Measurements from ENCODE around the gene RPL35A.
A peak's percentile ranks its signal among the peaks of the same experiment; 100 is the strongest.

RPL35A gene

GRCh38 chr3:197940745-197941384, 9.1 kb upstream of the RPL35A start:
- TF ChIP-seq, protein P1, sequence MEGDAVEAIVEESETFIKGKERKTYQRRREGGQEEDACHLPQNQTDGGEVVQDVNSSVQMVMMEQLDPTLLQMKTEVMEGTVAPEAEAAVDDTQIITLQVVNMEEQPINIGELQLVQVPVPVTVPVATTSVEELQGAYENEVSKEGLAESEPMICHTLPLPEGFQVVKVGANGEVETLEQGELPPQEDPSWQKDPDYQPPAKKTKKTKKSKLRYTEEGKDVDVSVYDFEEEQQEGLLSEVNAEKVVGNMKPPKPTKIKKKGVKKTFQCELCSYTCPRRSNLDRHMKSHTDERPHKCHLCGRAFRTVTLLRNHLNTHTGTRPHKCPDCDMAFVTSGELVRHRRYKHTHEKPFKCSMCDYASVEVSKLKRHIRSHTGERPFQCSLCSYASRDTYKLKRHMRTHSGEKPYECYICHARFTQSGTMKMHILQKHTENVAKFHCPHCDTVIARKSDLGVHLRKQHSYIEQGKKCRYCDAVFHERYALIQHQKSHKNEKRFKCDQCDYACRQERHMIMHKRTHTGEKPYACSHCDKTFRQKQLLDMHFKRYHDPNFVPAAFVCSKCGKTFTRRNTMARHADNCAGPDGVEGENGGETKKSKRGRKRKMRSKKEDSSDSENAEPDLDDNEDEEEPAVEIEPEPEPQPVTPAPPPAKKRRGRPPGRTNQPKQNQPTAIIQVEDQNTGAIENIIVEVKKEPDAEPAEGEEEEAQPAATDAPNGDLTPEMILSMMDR (IDR thresholded peaks at IDR 0.05; ENCODE audit: extremely low read depth, insufficient read depth, missing control alignments) = no peak
- in situ Hi-C loops (cut with MboI; ENCODE audit: low pct_unique_long_range_greater_than_20kb, low sequenced_read_pairs, unreplicated experiment) = no loop called here
- no peak for DNase-seq (ENCODE audit: low spot score)

- peak; percentile 57 for DNase-seq (ENCODE audit: low spot score)
- TF ChIP-seq, protein P1 (IDR thresholded peaks at IDR 0.05; ENCODE audit: extremely low read depth, insufficient read depth, missing control alignments) = peak; percentile 70
- in situ Hi-C loops (cut with MboI; ENCODE audit: low pct_unique_long_range_greater_than_20kb, low sequenced_read_pairs, unreplicated experiment) = no loop called here
Observed at GRCh38 chr3:197942956-197943556, 6.9 kb upstream of the RPL35A start.

- TF ChIP-seq, protein P1 (IDR thresholded peaks at IDR 0.05; ENCODE audit: extremely low read depth, insufficient read depth, missing control alignments) = no peak
- in situ Hi-C loops (cut with MboI; ENCODE audit: low pct_unique_long_range_greater_than_20kb, low sequenced_read_pairs, unreplicated experiment) = no loop called here
- DNase-seq (ENCODE audit: low spot score) = no peak
Observed at GRCh38 chr3:197949191-197949777, 706 bp upstream of the RPL35A start.

GRCh38 chr3:197950677-197951061, 679 bp downstream of the RPL35A start:
- no peak for DNase-seq (ENCODE audit: low spot score)
- in situ Hi-C loops (cut with MboI; ENCODE audit: low pct_unique_long_range_greater_than_20kb, low sequenced_read_pairs, unreplicated experiment) = no loop called here
- TF ChIP-seq, protein P1 (IDR thresholded peaks at IDR 0.05; ENCODE audit: extremely low read depth, insufficient read depth, missing control alignments) = no peak

- TF ChIP-seq, protein P1 (IDR thresholded peaks at IDR 0.05; ENCODE audit: extremely low read depth, insufficient read depth, missing control alignments) = no peak
- DNase-seq (ENCODE audit: low spot score) = no peak
- in situ Hi-C loops (cut with MboI; ENCODE audit: low pct_unique_long_range_greater_than_20kb, low sequenced_read_pairs, unreplicated experiment) = no loop called here
Observed at GRCh38 chr3:197951392-197951990, 1.5 kb downstream of the RPL35A start.

DNA sequence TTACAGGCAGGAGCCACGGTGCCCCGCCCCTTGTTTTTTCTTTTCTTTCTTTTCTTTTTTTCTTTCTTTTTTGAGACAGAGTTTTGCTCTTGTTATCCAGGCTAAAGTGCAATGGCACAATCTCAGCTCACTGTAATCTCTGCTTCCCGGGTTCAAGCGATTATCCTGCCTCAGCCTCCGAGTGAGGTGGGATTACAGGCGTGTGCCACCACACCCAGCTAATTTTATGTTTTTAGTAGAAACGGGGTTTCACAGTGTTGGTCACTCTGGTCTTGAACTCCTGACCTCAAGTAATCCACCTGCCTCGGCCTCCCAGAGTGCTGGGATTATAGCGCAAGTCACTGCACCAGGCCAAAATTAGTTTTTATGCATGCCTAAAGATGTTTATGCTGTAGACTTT, 2.5 kb downstream of the RPL35A start:
- in situ Hi-C loops (cut with MboI; ENCODE audit: low pct_unique_long_range_greater_than_20kb, low sequenced_read_pairs, unreplicated experiment) = no loop called here
- no peak for DNase-seq (ENCODE audit: low spot score)
- TF ChIP-seq, protein P1 (IDR thresholded peaks at IDR 0.05; ENCODE audit: extremely low read depth, insufficient read depth, missing control alignments) = no peak

Measured in GM13977 (cell line).